BLaER1 treated with 17β-estradiol and CSF1 and Interleukin-3, amounts not matched to agents 10 nM and 100 nM (cell line): ENCODE data around the gene MT1B.
A peak's percentile ranks its signal among the peaks of the same experiment; 100 is the strongest.

ENCODE experiments used
- H3K27ac ChIP-seq, 11 experiments: shearing (Covaris generic); formaldehyde crosslinking; 2 replicates each; pipeline ENCODE4 v1.8.1; 2022
- H3K27me3 ChIP-seq, 11 experiments: shearing (Covaris generic); formaldehyde crosslinking; 2 replicates each; pipeline ENCODE4 v1.8.1; 2022
- H3K36me3 ChIP-seq, 11 experiments: shearing (Covaris generic); formaldehyde crosslinking; 2 replicates each; pipeline ENCODE4 v1.8.1; 2022
- H3K4me1 ChIP-seq, 10 experiments: shearing (Covaris generic); formaldehyde crosslinking; 2 replicates each; pipeline ENCODE4 v1.8.1; 2022
- H3K4me2 ChIP-seq, 11 experiments: shearing (Covaris generic); formaldehyde crosslinking; 2 replicates each; pipeline ENCODE4 v1.8.1; 2022
- H3K4me3 ChIP-seq, 10 experiments: shearing (Covaris generic); formaldehyde crosslinking; 2 replicates each; pipeline ENCODE4 v1.8.1; 2022
- H3K9ac ChIP-seq, 11 experiments: shearing (Covaris generic); formaldehyde crosslinking; 2 replicates each; pipeline ENCODE4 v1.8.1; 2022
- H3K9me3 ChIP-seq, 11 experiments: shearing (Covaris generic); formaldehyde crosslinking; replicated peaks in 1 of 11; 2 replicates each; pipeline ENCODE4 v1.8.1; 2022
- H4K20me1 ChIP-seq, 11 experiments: shearing (Covaris generic); formaldehyde crosslinking; 2 replicates each; pipeline ENCODE4 v1.8.1; 2022
- Cebpa-rat ChIP-seq, 11 experiments: shearing (Covaris generic); IDR thresholded peaks; 2 replicates each; pipeline ENCODE4 v1.8.1; 2022

The MT1B gene

DNA sequence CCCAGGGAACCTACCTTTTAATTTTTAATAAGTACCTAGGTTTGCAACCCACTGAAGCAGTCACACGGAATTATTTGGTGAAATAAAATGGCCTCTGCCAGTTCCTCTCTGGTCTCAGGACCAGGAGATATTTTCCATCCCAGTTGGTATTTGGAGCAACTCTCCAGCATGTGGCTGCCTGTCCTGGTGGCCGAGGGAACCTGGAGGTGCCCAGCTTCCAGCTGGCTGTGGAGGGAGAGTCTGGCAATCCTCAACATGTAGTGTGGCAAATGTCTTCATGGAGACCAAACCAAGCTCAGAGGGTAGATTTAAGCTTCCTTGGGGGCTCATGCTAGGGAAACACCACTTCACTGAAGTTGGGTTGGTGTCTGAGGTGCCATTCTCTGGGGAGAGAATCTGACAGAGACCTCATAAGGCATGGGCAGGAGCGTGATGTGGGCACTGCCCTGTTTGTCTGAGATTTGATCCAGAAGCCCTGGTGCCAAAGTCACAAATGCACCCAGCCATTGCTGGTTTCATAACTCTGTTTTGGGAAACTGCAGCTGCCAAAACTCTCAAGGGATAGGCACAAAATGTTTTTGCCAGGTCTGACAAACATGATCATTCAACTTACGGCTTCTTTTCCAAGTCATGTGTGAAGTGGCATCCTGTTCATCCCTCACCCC is 33.4 kb downstream of the MT1B start:
- peak in 2 of 11 experiments; percentile 27 to 45; a peak in 1 of 22 replicates for TF ChIP-seq Cebpa-rat (IDR thresholded peaks at IDR 0.05)
- Histone ChIP-seq H3K4me2 (peak overlapping the region; percentile 90 to 99 (median 96)), H3K9ac (peak overlapping the region in 7 of 11 experiments; percentile 14 to 92 (median 87); a peak in 12 of 22 replicates), H4K20me1 (peaks cover 0 to 12% (median 0%) of the 10 kb centered on the region in 11 experiments; a peak in 4 of 22 replicates), H3K36me3 (peaks cover 0 to 14% (median 3%) of the 10 kb centered on the region in 11 experiments; a peak in 4 of 22 replicates), H3K27me3 (no peaks in the 10 kb centered on the region; a peak in 1 of 22 replicates), H3K27ac (peak overlapping the region in 7 of 11 experiments; percentile 38 to 84 (median 76); a peak in 14 of 22 replicates), H3K9me3 (peaks cover 10 to 16% (median 14%) of the 10 kb centered on the region in 11 experiments; a peak in 21 of 22 replicates), H3K4me1 (peaks cover 32 to 81% (median 68%) of the 10 kb centered on the region in 10 experiments), H3K4me3 (peak overlapping the region in 4 of 10 experiments; percentile 71 to 78 (median 74); a peak in 6 of 20 replicates)

DNA sequence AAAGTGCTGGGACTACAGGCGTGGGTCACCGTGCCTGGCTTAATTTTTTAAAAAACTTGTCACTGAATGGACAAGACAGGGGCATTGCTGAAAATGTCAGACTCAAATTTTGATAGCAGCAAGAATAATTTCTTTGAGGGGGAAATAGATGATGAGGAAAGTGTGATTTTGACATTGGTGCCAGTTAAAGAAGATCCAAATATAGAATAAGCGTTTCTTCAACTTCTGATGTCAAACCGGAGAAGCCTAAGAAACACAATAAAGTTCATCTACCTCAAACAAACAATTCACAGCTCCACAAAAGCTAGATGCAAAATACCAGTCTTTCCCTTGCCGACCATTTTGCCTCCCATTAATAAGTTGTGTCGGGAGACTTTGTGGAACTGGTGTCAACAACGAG is 35.1 kb downstream of the MT1B start:
- H3K9me3 ChIP-seq, result peaks cover 10 to 20% (median 14%) of the 10 kb centered on the region in 11 experiments; a peak in 21 of 22 replicates
- H3K4me1 ChIP-seq, result peaks cover 30 to 72% (median 60%) of the 10 kb centered on the region in 10 experiments
- peak overlapping the region in 2 of 11 experiments; percentile 96 to 97; a peak in 2 of 22 replicates for H3K4me2 ChIP-seq
- no peaks in the 10 kb centered on the region; a peak in 1 of 22 replicates for H3K27me3 ChIP-seq
- no peak overlapping the region for H3K9ac ChIP-seq
- peaks cover 0 to 12% (median 0%) of the 10 kb centered on the region in 11 experiments; a peak in 4 of 22 replicates for H4K20me1 ChIP-seq
- peaks cover 0 to 14% (median 3%) of the 10 kb centered on the region in 11 experiments; a peak in 4 of 22 replicates for H3K36me3 ChIP-seq
- H3K4me3 ChIP-seq, result no peak overlapping the region
- no peak for TF ChIP-seq Cebpa-rat (IDR thresholded peaks at IDR 0.05)
- H3K27ac ChIP-seq, result peak overlapping the region in 1 of 11 experiments; percentile 83; a peak in 1 of 22 replicates

- Histone ChIP-seq H4K20me1 (peaks cover 0 to 1% (median 0%) of the 10 kb centered on the region in 11 experiments; a peak in 1 of 22 replicates), H3K27ac (peak overlapping the region in 1 of 11 experiments; percentile 4; a peak in 1 of 22 replicates), H3K4me3 (no peak overlapping the region), H3K36me3 (peaks cover 0 to 14% (median 3%) of the 10 kb centered on the region in 11 experiments; a peak in 4 of 22 replicates), H3K9me3 (peaks cover 10 to 20% (median 14%) of the 10 kb centered on the region in 11 experiments; a peak in 21 of 22 replicates), H3K4me1 (peaks cover 18 to 58% (median 46%) of the 10 kb centered on the region in 10 experiments), H3K4me2 (peak overlapping the region in 8 of 11 experiments; percentile 30 to 78 (median 53); a peak in 16 of 22 replicates), H3K9ac (no peak overlapping the region), H3K27me3 (no peaks in the 10 kb centered on the region; a peak in 1 of 22 replicates)
- TF ChIP-seq Cebpa-rat (IDR thresholded peaks at IDR 0.05), result no peak
Observed at GRCh38 chr16:56688762-56689161, 37.1 kb downstream of the MT1B start.

DNA sequence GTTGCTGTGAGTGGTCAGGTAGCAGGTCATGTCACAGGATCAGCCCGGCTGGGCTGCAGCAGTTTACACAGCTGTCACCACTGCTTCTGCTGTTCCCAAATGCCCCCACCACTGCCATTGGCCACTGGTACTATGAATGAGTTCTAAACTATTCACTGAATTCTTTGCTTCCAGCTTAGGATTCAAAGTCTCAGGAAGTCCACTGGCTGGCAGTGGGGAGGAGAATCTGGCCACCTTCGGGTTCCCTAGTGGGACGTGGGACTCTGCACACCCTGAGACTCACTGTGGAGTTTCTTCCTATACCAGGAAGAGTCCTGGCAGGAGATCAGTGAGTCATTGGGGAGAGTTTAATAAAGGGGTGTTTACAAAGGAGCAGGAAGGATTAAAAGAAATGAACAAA is 37.5 kb downstream of the MT1B start:
- peak overlapping the region in 8 of 11 experiments; percentile 30 to 78 (median 53); a peak in 15 of 22 replicates for H3K4me2 ChIP-seq

GRCh38 chr16:56690420-56691122 is 38.9 kb downstream of the MT1B start:
- H3K4me3 ChIP-seq, result no peak overlapping the region
- H3K9me3 ChIP-seq, result peaks cover 19 to 30% (median 22%) of the 10 kb centered on the region in 11 experiments
- H4K20me1 ChIP-seq, result no peaks in the 10 kb centered on the region
- H3K27ac ChIP-seq, result no peak overlapping the region
- no peak overlapping the region for H3K4me2 ChIP-seq
- H3K9ac ChIP-seq, result no peak overlapping the region
- peaks cover 0 to 14% (median 3%) of the 10 kb centered on the region in 11 experiments; a peak in 4 of 22 replicates for H3K36me3 ChIP-seq
- no peaks in the 10 kb centered on the region for H3K27me3 ChIP-seq
- TF ChIP-seq Cebpa-rat (IDR thresholded peaks at IDR 0.05), result no peak
- peaks cover 4 to 40% (median 28%) of the 10 kb centered on the region in 10 experiments; a peak in 18 of 20 replicates for H3K4me1 ChIP-seq

More for the DNA sequence above, 37.5 kb downstream of the MT1B start:
- H3K4me1 ChIP-seq, result peaks cover 14 to 54% (median 42%) of the 10 kb centered on the region in 10 experiments
- peaks cover 0 to 14% (median 3%) of the 10 kb centered on the region in 11 experiments; a peak in 4 of 22 replicates for H3K36me3 ChIP-seq
- H3K27ac ChIP-seq, result no peak overlapping the region
- H3K4me3 ChIP-seq, result no peak overlapping the region
- H4K20me1 ChIP-seq, result no peaks in the 10 kb centered on the region
- no peak overlapping the region for H3K9ac ChIP-seq
- peaks cover 10 to 20% (median 14%) of the 10 kb centered on the region in 11 experiments; a peak in 21 of 22 replicates for H3K9me3 ChIP-seq
- TF ChIP-seq Cebpa-rat (IDR thresholded peaks at IDR 0.05), result no peak
- no peaks in the 10 kb centered on the region; a peak in 1 of 22 replicates for H3K27me3 ChIP-seq

DNA sequence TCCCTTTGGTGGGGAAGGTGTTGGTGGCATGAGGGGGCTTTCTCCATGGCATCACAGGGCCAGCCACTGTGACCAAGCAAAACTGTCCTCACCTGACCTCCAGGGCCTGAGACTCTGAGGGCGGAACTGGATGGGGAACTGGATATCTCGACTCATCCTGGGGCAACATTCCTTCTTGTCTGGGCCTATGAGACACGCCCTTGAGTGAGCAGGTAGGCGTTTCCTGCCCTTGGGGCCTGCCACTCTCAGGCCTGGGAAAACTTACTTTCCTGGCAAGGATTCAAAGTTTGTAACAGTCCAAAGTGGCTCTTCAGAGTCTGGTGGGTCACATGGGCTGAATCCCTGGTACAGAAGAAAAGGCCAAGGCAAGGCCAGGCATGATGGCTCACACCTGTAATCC is 40.2 kb downstream of the MT1B start:
- Histone ChIP-seq H3K9ac (no peak overlapping the region), H3K4me2 (peak overlapping the region in 3 of 11 experiments; percentile 22 to 31 (median 30); a peak in 3 of 22 replicates), H3K4me3 (no peak overlapping the region)

DNA sequence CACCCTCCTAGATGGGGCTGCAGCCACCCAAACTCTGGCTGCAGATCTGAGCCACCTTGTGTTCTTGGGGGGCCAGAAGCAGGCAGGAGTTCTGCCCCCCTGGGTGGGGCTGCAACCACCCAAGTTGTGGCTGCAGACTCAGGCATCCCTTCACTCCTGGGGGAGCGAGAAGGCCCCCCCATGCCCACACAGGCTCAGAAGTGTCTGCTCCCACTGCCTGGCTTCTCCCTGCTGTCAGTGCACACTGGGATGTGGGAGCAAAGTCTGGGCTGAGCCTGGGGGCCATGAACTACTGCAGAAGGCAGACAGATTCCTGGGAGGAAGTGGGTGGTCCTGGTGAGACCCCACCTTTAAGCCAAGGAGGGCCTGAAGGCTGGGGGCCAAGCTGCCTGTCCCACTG is 43.6 kb downstream of the MT1B start:
- no peak overlapping the region for H3K4me2 ChIP-seq
- H3K9ac ChIP-seq, result no peak overlapping the region
- no peaks in the 10 kb centered on the region for H3K27me3 ChIP-seq
- no peak overlapping the region for H3K4me3 ChIP-seq
- no peak overlapping the region for H3K27ac ChIP-seq
- no peak for TF ChIP-seq Cebpa-rat (IDR thresholded peaks at IDR 0.05)
- no peaks in the 10 kb centered on the region for H4K20me1 ChIP-seq
- peaks cover 30 to 42% (median 35%) of the 10 kb centered on the region in 11 experiments for H3K9me3 ChIP-seq
- H3K4me1 ChIP-seq, result peaks cover 0 to 10% (median 8%) of the 10 kb centered on the region in 10 experiments; a peak in 13 of 20 replicates
- no peaks in the 10 kb centered on the region; a peak in 1 of 22 replicates for H3K36me3 ChIP-seq

More for the DNA sequence above, 40.2 kb downstream of the MT1B start:
- TF ChIP-seq Cebpa-rat (IDR thresholded peaks at IDR 0.05), result no peak
- Histone ChIP-seq H3K27ac (no peak overlapping the region), H3K27me3 (no peaks in the 10 kb centered on the region), H4K20me1 (no peaks in the 10 kb centered on the region), H3K36me3 (peaks cover 0 to 4% (median 0%) of the 10 kb centered on the region in 11 experiments; a peak in 2 of 22 replicates), H3K9me3 (peaks cover 23 to 35% (median 26%) of the 10 kb centered on the region in 11 experiments), H3K4me1 (peaks cover 4 to 31% (median 21%) of the 10 kb centered on the region in 10 experiments; a peak in 17 of 20 replicates)

DNA sequence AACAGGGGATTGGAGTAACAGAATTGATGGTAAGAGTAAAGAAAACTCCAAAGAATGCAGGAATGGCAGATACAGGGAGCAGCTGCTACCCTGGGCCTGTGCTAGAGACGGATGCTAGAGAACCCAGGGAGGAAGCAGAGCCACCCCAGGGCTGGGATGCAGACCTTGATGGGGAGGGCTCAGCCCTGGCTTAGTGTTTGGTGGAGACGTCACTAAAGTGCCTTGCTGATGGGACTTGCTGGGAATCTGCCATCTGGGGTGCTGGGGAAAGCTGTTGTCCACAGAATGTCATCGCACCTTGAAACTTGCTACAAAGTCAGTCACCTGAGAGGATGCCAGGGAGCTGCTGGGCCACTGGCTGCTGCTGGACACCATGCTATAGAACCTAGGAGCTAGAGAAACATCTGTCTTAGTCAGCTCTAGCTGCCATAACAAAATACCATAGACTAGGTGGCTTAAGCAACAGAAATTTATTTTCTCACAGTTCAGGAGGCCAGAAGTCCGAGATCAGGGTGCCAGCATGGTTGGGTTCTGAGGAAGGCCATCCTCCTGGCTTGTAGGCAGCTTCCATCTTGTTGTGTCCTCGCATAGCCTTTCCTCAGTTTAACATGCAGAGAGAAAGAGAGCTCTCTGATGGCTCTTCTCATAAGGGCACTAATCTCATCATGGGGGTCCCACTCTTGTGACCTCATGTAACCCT is 45.9 kb downstream of the MT1B start:
- no peak overlapping the region for H3K4me3 ChIP-seq
- no peak for TF ChIP-seq Cebpa-rat (IDR thresholded peaks at IDR 0.05)
- H3K4me2 ChIP-seq, result no peak overlapping the region
- H4K20me1 ChIP-seq, result no peaks in the 10 kb centered on the region
- no peaks in the 10 kb centered on the region; a peak in 1 of 22 replicates for H3K36me3 ChIP-seq
- no peaks in the 10 kb centered on the region for H3K27me3 ChIP-seq
- peaks cover 30 to 42% (median 35%) of the 10 kb centered on the region in 11 experiments for H3K9me3 ChIP-seq
- H3K27ac ChIP-seq, result no peak overlapping the region
- H3K9ac ChIP-seq, result no peak overlapping the region
- peaks cover 5 to 20% (median 11%) of the 10 kb centered on the region in 10 experiments; a peak in 18 of 20 replicates for H3K4me1 ChIP-seq
